IMR-90 (cell line): Measurements from ENCODE around the gene STAB1. TPM values are rescaled to one million over a fixed set of nuclear protein-coding genes. Genes with fewer than 3 reads are reported as not detected.

Experiments
- ATAC-seq: fragments of 200-7000 bp; cut with Tn5 transposase; 2 replicates; pipeline ENCODE4 v1.9.1; 2020; ENCODE audit warnings: low read depth, mild to moderate bottlenecking, moderate library complexity
- BruUV-seq: library from RNA; stranded (reverse); fragments of 400-500 nt; replicated peaks from 2 replicates; lab custom pipeline; 2021; lab: Mats Ljungman, UMichigan
- CTCF ChIA-PET: fragments of 300-600 bp; formaldehyde crosslinking; extraction: SDS; loops from one replicate; lab custom pipeline; 2021; ENCODE audit warnings: antibody characterized with exemption; lab: Yijun Ruan, JAX
- POLR2A ChIA-PET: fragments of 300-600 bp; sonication (Branson Sonifier 250); formaldehyde crosslinking; loops from one replicate; lab custom pipeline; 2022; ENCODE audit warnings: antibody characterized with exemption; ENCODE audit not compliant: unreplicated experiment; lab: Charles Lee
- DNase-seq: peaks from one replicate; pipeline ENCODE4 v3.0.0; 2013
- H2AFZ ChIP-seq: replicated peaks from 2 replicates; pipeline ENCODE3; 2013; ENCODE audit warnings: low read length, mild to moderate bottlenecking; ENCODE audit not compliant: poor library complexity
- H2AK5ac ChIP-seq: 2 replicates; pipeline ENCODE4 v1.6.1; 2013; ENCODE audit warnings: low read depth, low read length, inconsistent platforms
- H2AK9ac ChIP-seq: replicated peaks from 2 replicates; pipeline ENCODE3; 2013; ENCODE audit warnings: mild to moderate bottlenecking, low read depth, low read length, moderate library complexity; ENCODE audit not compliant: poor library complexity
- H2BK120ac ChIP-seq: 2 replicates; pipeline ENCODE4 v1.6.1; 2013; ENCODE audit warnings: low read depth, low read length, inconsistent platforms
- H2BK15ac ChIP-seq: 3 replicates; pipeline ENCODE4 v1.6.1; 2013; ENCODE audit warnings: low read depth, low read length, inconsistent platforms
- H2BK20ac ChIP-seq: 2 replicates; pipeline ENCODE4 v1.6.1; 2013; ENCODE audit warnings: low read depth, mild to moderate bottlenecking, inconsistent platforms, low read length, moderate library complexity
- H2BK5ac ChIP-seq: 2 replicates; pipeline ENCODE4 v1.6.1; 2013; ENCODE audit warnings: mild to moderate bottlenecking, low read depth, low read length, inconsistent platforms; ENCODE audit not compliant: poor library complexity, severe bottlenecking
- H3K14ac ChIP-seq: replicated peaks from 2 replicates; pipeline ENCODE4 v1.6.1; 2013; ENCODE audit warnings: low read depth, low read length, inconsistent platforms
- H3K18ac ChIP-seq: 2 replicates; pipeline ENCODE4 v1.6.1; 2013; ENCODE audit warnings: low read depth, low read length, control low read depth
- H3K23ac ChIP-seq: 2 replicates; pipeline ENCODE4 v1.6.1; 2013; ENCODE audit warnings: low read depth, low read length, inconsistent platforms
- H3K27ac ChIP-seq: 2 replicates; pipeline ENCODE4 v1.5.1; 2013; ENCODE audit warnings: mild to moderate bottlenecking, control low read depth, low read length; ENCODE audit not compliant: insufficient read depth
- H3K27me3 ChIP-seq: 2 replicates; pipeline ENCODE4 v1.6.1; 2013; ENCODE audit warnings: low read length; ENCODE audit not compliant: control insufficient read depth, insufficient read depth
- H3K36me3 ChIP-seq: 2 replicates; pipeline ENCODE4 v1.6.1; 2013; ENCODE audit warnings: low read length, mixed read lengths; ENCODE audit not compliant: control insufficient read depth, insufficient read depth
- H3K4ac ChIP-seq: 2 replicates; pipeline ENCODE4 v1.6.1; 2013; ENCODE audit warnings: low read depth, low read length, inconsistent platforms
- H3K4me1 ChIP-seq: 2 replicates; pipeline ENCODE4 v1.6.1; 2013; ENCODE audit warnings: low read length, mixed read lengths; ENCODE audit not compliant: control insufficient read depth, insufficient read depth
- H3K4me2 ChIP-seq: 2 replicates; pipeline ENCODE4 v1.6.1; 2013; ENCODE audit warnings: low read depth, mild to moderate bottlenecking, control low read depth, low read length, moderate library complexity
- H3K4me3 ChIP-seq: 2 replicates; pipeline ENCODE4 v1.5.1; 2013; ENCODE audit warnings: low read depth, mild to moderate bottlenecking, control low read depth, low read length, moderate library complexity; ENCODE audit not compliant: insufficient read depth
- H3K56ac ChIP-seq: 2 replicates; pipeline ENCODE4 v1.6.1; 2013; ENCODE audit warnings: low read length, inconsistent platforms; ENCODE audit not compliant: insufficient read depth; ENCODE audit errors: extremely low read depth
- H3K79me1 ChIP-seq, 2 experiments: 2 replicates each; pipeline ENCODE4 v1.6.1; 2013; ENCODE audit warnings: low read length in 2 of 2, inconsistent platforms in 1 of 2, low read depth in 1 of 2
- H3K9ac ChIP-seq: 2 replicates; pipeline ENCODE4 v1.6.1; 2013; ENCODE audit warnings: low read depth, low read length, control low read depth
- H3K9me1 ChIP-seq: 2 replicates; pipeline ENCODE4 v1.6.1; 2013; ENCODE audit warnings: low read length, inconsistent platforms; ENCODE audit not compliant: insufficient read depth
- H3K9me3 ChIP-seq: 2 replicates; pipeline ENCODE4 v1.6.1; 2013; ENCODE audit warnings: low read length; ENCODE audit not compliant: control insufficient read depth, insufficient read depth
- H4K20me1 ChIP-seq: 2 replicates; pipeline ENCODE4 v1.6.1; 2013; ENCODE audit warnings: low read length, inconsistent platforms; ENCODE audit not compliant: insufficient read depth
- H4K5ac ChIP-seq: 2 replicates; pipeline ENCODE4 v1.6.1; 2013; ENCODE audit warnings: mild to moderate bottlenecking, low read depth, low read length, control low read depth
- H4K8ac ChIP-seq, 2 experiments: 2 replicates each; pipeline ENCODE4 v1.6.1; 2013; ENCODE audit warnings: low read depth in 2 of 2, low read length in 2 of 2, control low read depth in 1 of 2, inconsistent platforms in 1 of 2
- H4K91ac ChIP-seq: 2 replicates; pipeline ENCODE4 v1.6.1; 2013; ENCODE audit warnings: low read depth, low read length, inconsistent platforms; ENCODE audit not compliant: insufficient read depth
- BHLHE40 ChIP-seq: fragments of 150-350 bp; IDR thresholded peaks from 2 replicates; pipeline ENCODE4 v1.6.1; 2016; ENCODE audit warnings: mild to moderate bottlenecking, low read depth, low read length
- CHD1 ChIP-seq: IDR thresholded peaks from 2 replicates; pipeline ENCODE4 v1.6.1; 2012; ENCODE audit warnings: low read depth, low read length, improper control_type of control experiment
- MXI1 ChIP-seq: IDR thresholded peaks from 2 replicates; pipeline ENCODE4 v1.6.1; 2012; ENCODE audit warnings: low read depth, mild to moderate bottlenecking, low read length, moderate library complexity, borderline replicate concordance
- NFE2L2 ChIP-seq: fragments of 150-350 bp; IDR thresholded peaks from 2 replicates; pipeline ENCODE4 v1.6.1; 2016; ENCODE audit warnings: low read depth, mild to moderate bottlenecking, low read length
- POLR2A ChIP-seq: IDR thresholded peaks from 2 replicates; pipeline ENCODE4 v1.6.1; 2012; ENCODE audit warnings: mild to moderate bottlenecking, low read depth, low read length
- RCOR1 ChIP-seq: IDR thresholded peaks from 2 replicates; pipeline ENCODE4 v1.6.1; 2012; ENCODE audit warnings: mild to moderate bottlenecking, low read length, improper control_type of control experiment; ENCODE audit not compliant: insufficient replicate concordance
- RFX5 ChIP-seq: IDR thresholded peaks from 2 replicates; pipeline ENCODE4 v1.8.0; 2012; ENCODE audit warnings: low read depth, mild to moderate bottlenecking, low read length, moderate library complexity
- WGBS, 2 experiments: methylation state at CpG; one replicate each; pipeline versions ENCODE4 v1.1.5 to v1.1.7; 2013; ENCODE audit warnings: missing lambda C conversion rate in 2 of 2; ENCODE audit not compliant: insufficient read length in 1 of 2; ENCODE audit errors: extremely low coverage in 2 of 2; 5-methylcytosine and 5-hydroxymethylcytosine counted together
- dilution Hi-C: fragments of 300-500 bp; cut with HindIII; formaldehyde crosslinking; loops from one replicate; pipeline ENCODE4 v1.14.3; 2018; ENCODE audit warnings: low sequenced_read_pairs; ENCODE audit not compliant: unreplicated experiment
- in situ Hi-C: fragments of 300-500 bp; cut with MboI; formaldehyde crosslinking; loops from 3 replicates; pipeline ENCODE4 v1.14.3; 2019; ENCODE audit warnings: low sequenced_read_pairs, inconsistent platforms, mixed read lengths
- intact Hi-C: fragments of 100-400 bp; cut with micrococcal nuclease; formaldehyde crosslinking; loops from 2 replicates; pipeline ENCODE4 v1.10.0; 2022
- polyA plus RNA-seq, 3 experiments: library from polyadenylated mRNA; depleted of rRNA; stranded (reverse); fragments of >200 nt; gene quantifications; 2 replicates each; pipeline ENCODE4 v1.2.3, GENCODE V29; 2012; ENCODE audit warnings: low replicate concordance in 1 of 3
- total RNA-seq: library from RNA; depleted of rRNA; stranded (reverse); fragments of >200 nt; gene quantifications from 2 replicates; pipeline ENCODE4 v1.2.3, GENCODE V29; 2012
- TF ChIP-seq, protein P1 (sequence below): fragments of 150-350 bp; IDR thresholded peaks from 2 replicates; pipeline ENCODE4 v1.6.1; 2017; ENCODE audit warnings: mild to moderate bottlenecking, antibody characterized with exemption, low read length, low read depth
- TF ChIP-seq, protein P2 (sequence below): fragments of 150-350 bp; IDR thresholded peaks from 2 replicates; pipeline ENCODE4 v1.6.1; 2016; ENCODE audit warnings: low read depth, mild to moderate bottlenecking, low read length, moderate library complexity, borderline replicate concordance

Gene STAB1
- total and polyA plus RNA-seq, 2 of the 4 experiments (the other 2 are of a cell fraction): not detected

DNA sequence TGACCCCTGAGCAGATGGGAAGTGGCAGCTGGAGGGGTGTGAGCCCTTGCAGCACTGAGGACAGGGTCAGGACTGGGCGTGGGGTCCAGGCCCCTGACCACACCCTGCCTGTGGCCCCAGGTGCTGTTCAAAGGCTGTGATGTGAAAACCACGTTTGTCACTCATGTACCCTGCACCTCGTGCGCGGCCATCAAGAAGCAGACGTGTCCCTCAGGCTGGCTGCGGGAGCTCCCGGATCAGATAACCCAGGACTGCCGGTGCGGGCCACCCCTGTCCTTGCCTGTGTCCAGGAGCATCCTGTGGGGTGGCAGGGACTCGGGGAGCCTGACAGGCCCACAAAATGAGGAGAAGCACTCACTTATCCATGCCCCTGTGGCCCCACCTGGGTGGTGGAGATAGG is 5.9 kb downstream of the STAB1 start:
- no peaks in the 10 kb centered on the region for H3K9me3 ChIP-seq
- H2AK9ac ChIP-seq: no peak overlapping the region
- dilution Hi-C loops (no loop called here), intact Hi-C loops (no loop called here), in situ Hi-C loops (no loop called here)
- no peak overlapping the region for H3K18ac ChIP-seq
- H3K27ac ChIP-seq: no peak overlapping the region
- H2BK20ac ChIP-seq: no peak overlapping the region
- H3K9me1 ChIP-seq: peaks cover 6% of the 10 kb centered on the region; the same call in 1 of the 2 replicates
- H3K56ac ChIP-seq: no peak overlapping the region
- H2BK5ac ChIP-seq: no peak overlapping the region
- CTCF ChIA-PET: no interaction called here
- no peak overlapping the region for H4K5ac ChIP-seq
- no peak overlapping the region for H3K23ac ChIP-seq
- H3K27me3 ChIP-seq: no peaks in the 10 kb centered on the region; the same call in 1 of the 2 replicates
- H4K91ac ChIP-seq: no peak overlapping the region
- H2AK5ac ChIP-seq: no peak overlapping the region
- POLR2A ChIA-PET: no interaction called here
- H3K4ac ChIP-seq: no peak overlapping the region
- no peak overlapping the region for H2AFZ ChIP-seq
- no peak overlapping the region for H3K4me2 ChIP-seq
- H2BK15ac ChIP-seq: no peak overlapping the region
- BruUV-seq: no TSS peak
- TF ChIP-seq POLR2A: no peak
- no peak for TF ChIP-seq RCOR1
- no peak for TF ChIP-seq BHLHE40
- TF ChIP-seq, protein P1, sequence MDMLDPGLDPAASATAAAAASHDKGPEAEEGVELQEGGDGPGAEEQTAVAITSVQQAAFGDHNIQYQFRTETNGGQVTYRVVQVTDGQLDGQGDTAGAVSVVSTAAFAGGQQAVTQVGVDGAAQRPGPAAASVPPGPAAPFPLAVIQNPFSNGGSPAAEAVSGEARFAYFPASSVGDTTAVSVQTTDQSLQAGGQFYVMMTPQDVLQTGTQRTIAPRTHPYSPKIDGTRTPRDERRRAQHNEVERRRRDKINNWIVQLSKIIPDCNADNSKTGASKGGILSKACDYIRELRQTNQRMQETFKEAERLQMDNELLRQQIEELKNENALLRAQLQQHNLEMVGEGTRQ: no peak
- no peak for TF ChIP-seq CHD1
- no peak for TF ChIP-seq MXI1
- TF ChIP-seq, protein P2, sequence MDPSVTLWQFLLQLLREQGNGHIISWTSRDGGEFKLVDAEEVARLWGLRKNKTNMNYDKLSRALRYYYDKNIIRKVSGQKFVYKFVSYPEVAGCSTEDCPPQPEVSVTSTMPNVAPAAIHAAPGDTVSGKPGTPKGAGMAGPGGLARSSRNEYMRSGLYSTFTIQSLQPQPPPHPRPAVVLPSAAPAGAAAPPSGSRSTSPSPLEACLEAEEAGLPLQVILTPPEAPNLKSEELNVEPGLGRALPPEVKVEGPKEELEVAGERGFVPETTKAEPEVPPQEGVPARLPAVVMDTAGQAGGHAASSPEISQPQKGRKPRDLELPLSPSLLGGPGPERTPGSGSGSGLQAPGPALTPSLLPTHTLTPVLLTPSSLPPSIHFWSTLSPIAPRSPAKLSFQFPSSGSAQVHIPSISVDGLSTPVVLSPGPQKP: no peak
- TF ChIP-seq RFX5: no peak
- no peak for TF ChIP-seq NFE2L2
- no peak overlapping the region for H4K8ac ChIP-seq
- no peak overlapping the region for H3K9ac ChIP-seq
- no peaks in the 10 kb centered on the region; the same call in 1 of the 2 replicates for H4K20me1 ChIP-seq
- 70% methylated on average over 6 of the region's 11 CpGs; no CpG with 5 or more reads in 1 of the 2 experiments for WGBS, 2 experiments
- no peaks in the 10 kb centered on the region for H3K79me1 ChIP-seq
- DNase-seq (no peak), ATAC-seq (no peak)
- no peak overlapping the region for H2BK120ac ChIP-seq
- peaks cover 5% of the 10 kb centered on the region; the same call in 1 of the 2 replicates for H3K4me1 ChIP-seq
- H3K14ac ChIP-seq: no peak overlapping the region
- no peak overlapping the region for H3K4me3 ChIP-seq
- no peaks in the 10 kb centered on the region for H3K36me3 ChIP-seq
